Lung microvascular endothelial cell (primary cell): ENCODE results near the gene TMEM169. TPM values are rescaled to one million over a fixed set of nuclear protein-coding genes. Genes with fewer than 3 reads are reported as not detected.

Experiments used
- DNase-seq, 2 donors: peaks; one replicate each; pipeline versions ENCODE4 v3.0.0 to v3.0.0-alpha.2; 2010; ENCODE audit warnings: low read depth in 2 of 2
- total RNA-seq: library from RNA; depleted of rRNA; stranded (reverse); fragments of >200 nt; gene quantifications from 2 replicates; pipeline ENCODE4 v1.2.1, GENCODE V29; 2014

Gene TMEM169
- total RNA-seq, 1 donor from 2014 or later: 0.40 TPM

GRCh38 chr2:216103213-216103612 lies 21.5 kb downstream of the TMEM169 start:
- no peak for DNase-seq

GRCh38 chr2:216104691-216105090 lies 23.0 kb downstream of the TMEM169 start:
- DNase-seq: no peak

GRCh38 chr2:216107320-216107719 lies 25.6 kb downstream of the TMEM169 start:
- DNase-seq: no peak

- DNase-seq: no peak
Observed at GRCh38 chr2:216107760-216108159, 26.0 kb downstream of the TMEM169 start.

- no peak for DNase-seq
Observed at GRCh38 chr2:216108310-216108966, 26.7 kb downstream of the TMEM169 start.

GRCh38 chr2:216108967-216109921 lies 27.5 kb downstream of the TMEM169 start, which contains the start of gene XRCC5:
XRCC5 (plus strand) TSS chr2:216109348; CDS start chr2:216109437, 89 bp downstream.
- DNase-seq: peak; percentile 97 to 98

GRCh38 chr2:216109962-216110614 lies 28.4 kb downstream of the TMEM169 start:
- peak; percentile 64 to 73 for DNase-seq

- no peak for DNase-seq
Observed at GRCh38 chr2:216110620-216111019, 28.9 kb downstream of the TMEM169 start.

GRCh38 chr2:216111122-216111521 lies 29.4 kb downstream of the TMEM169 start:
- no peak for DNase-seq

- DNase-seq: no peak
Observed at GRCh38 chr2:216112926-216113325, 31.2 kb downstream of the TMEM169 start.

GRCh38 chr2:216113572-216113971 lies 31.9 kb downstream of the TMEM169 start:
- no peak for DNase-seq

- DNase-seq: no peak
Observed at GRCh38 chr2:216114382-216114713, 32.6 kb downstream of the TMEM169 start.

- DNase-seq: peak; percentile 99 to 100
Observed at GRCh38 chr2:216114714-216115531, 33.2 kb downstream of the TMEM169 start.

GRCh38 chr2:216116418-216116817 lies 34.7 kb downstream of the TMEM169 start:
- no peak for DNase-seq

GRCh38 chr2:216117561-216118340 lies 36.0 kb downstream of the TMEM169 start:
- DNase-seq: no peak

- no peak for DNase-seq
Observed at GRCh38 chr2:216118474-216118873, 36.8 kb downstream of the TMEM169 start.

GRCh38 chr2:216119146-216119545 lies 37.4 kb downstream of the TMEM169 start:
- no peak for DNase-seq

- no peak for DNase-seq
Observed at GRCh38 chr2:216119986-216120385, 38.3 kb downstream of the TMEM169 start.

- no peak for DNase-seq
Observed at GRCh38 chr2:216121255-216121654, 39.5 kb downstream of the TMEM169 start.

- no peak for DNase-seq
Observed at GRCh38 chr2:216126943-216127342, 45.2 kb downstream of the TMEM169 start.
